CD4-positive, alpha-beta T cell treated with Interleukin-15 for 1 hour (primary cell): ENCODE results near the gene SRGN.

ENCODE experiments used
- DNase-seq: peaks from one replicate; pipeline ENCODE4 v3.0.0-alpha.2; 2020

The SRGN gene

GRCh38 chr10:69061305-69062161 is 26.4 kb upstream of the SRGN start:
- DNase-seq: peak; percentile 70

- DNase-seq: no peak
These were observed 25.0 kb upstream of the SRGN start for GRCh38 chr10:69062901-69063300.

GRCh38 chr10:69064762-69065328 is 23.1 kb upstream of the SRGN start:
- no peak for DNase-seq

GRCh38 chr10:69065406-69066361 is 22.2 kb upstream of the SRGN start:
- DNase-seq: peak; percentile 82

- no peak for DNase-seq
These were observed 20.7 kb upstream of the SRGN start for GRCh38 chr10:69067189-69067588.

- DNase-seq: no peak
These were observed 19.4 kb upstream of the SRGN start for GRCh38 chr10:69068549-69068948.

GRCh38 chr10:69069090-69070042 is 18.5 kb upstream of the SRGN start:
- DNase-seq: no peak

GRCh38 chr10:69070951-69071350 is 17.0 kb upstream of the SRGN start:
- DNase-seq: no peak

- no peak for DNase-seq
These were observed 16.3 kb upstream of the SRGN start for GRCh38 chr10:69071610-69072009.

GRCh38 chr10:69073026-69073425 is 14.9 kb upstream of the SRGN start:
- no peak for DNase-seq

- DNase-seq: no peak
These were observed 14.1 kb upstream of the SRGN start for GRCh38 chr10:69073736-69074364.

- DNase-seq: no peak
These were observed 13.4 kb upstream of the SRGN start for GRCh38 chr10:69074532-69074931.

GRCh38 chr10:69075431-69075830 is 12.5 kb upstream of the SRGN start:
- no peak for DNase-seq

- no peak for DNase-seq
These were observed 9.6 kb upstream of the SRGN start for GRCh38 chr10:69078311-69078710.

GRCh38 chr10:69080226-69080625 is 7.7 kb upstream of the SRGN start:
- no peak for DNase-seq

- no peak for DNase-seq
These were observed 1.8 kb upstream of the SRGN start for GRCh38 chr10:69086001-69086509.

- DNase-seq: no peak
These were observed 517 bp downstream of the SRGN start for GRCh38 chr10:69088471-69088769.

GRCh38 chr10:69088801-69089501 is 1.0 kb downstream of the SRGN start:
- DNase-seq: no peak

GRCh38 chr10:69089638-69090599 is 2.0 kb downstream of the SRGN start:
- DNase-seq: peak; percentile 89

- DNase-seq: no peak
These were observed 2.8 kb downstream of the SRGN start for GRCh38 chr10:69090685-69091084.
